Left cardiac atrium (tissue), 4 donors: Measurements from ENCODE around the gene SLC35G4. TPM values are rescaled to one million over a fixed set of nuclear protein-coding genes. Genes with fewer than 3 reads are reported as not detected.
"Not testable (repeated sequence)": the region's sequence is repeated elsewhere in the genome, so short reads cannot be mapped to it uniquely, and the experiment has no call there.

ENCODE experiments used
- ATAC-seq, 2 donors: fragments of 200-7000 bp; cut with Tn5 transposase; one replicate each; pipeline ENCODE4 v1.9.1; 2020; ENCODE audit warnings: mild to moderate bottlenecking in 2 of 2, moderate library complexity in 2 of 2
- DNase-seq: peaks from one replicate; pipeline ENCODE4 v3.0.0-alpha.2; 2020
- intact Hi-C, 2 donors: fragments of 100-400 bp; cut with DNase I; formaldehyde crosslinking; loops; one replicate each; pipeline versions ENCODE4 v1.14.1 to v1.15.1; 2022 to 2023
- total RNA-seq, 2 donors: library from RNA; stranded (reverse); fragmentation: NEBNext Ultra II Directional; extraction: Animal tissue kit (Norgen Biotek cat#: 25700); gene quantifications; one replicate each; pipeline ENCODE4 v1.2.1, GENCODE V29; 2021
- donor health status: DM: no; HTN: yes; CAD: no.
- donor health status: DM: no; HTN: yes; CAD: no; lungs with severe emphysema.
- donor health status: DM: yes; HTN: yes; CAD: no.
- donor health status: Dilated cardiomyopathy.

Gene SLC35G4
- total RNA-seq, 2 donors from 2014 or later, result not detected

DNA sequence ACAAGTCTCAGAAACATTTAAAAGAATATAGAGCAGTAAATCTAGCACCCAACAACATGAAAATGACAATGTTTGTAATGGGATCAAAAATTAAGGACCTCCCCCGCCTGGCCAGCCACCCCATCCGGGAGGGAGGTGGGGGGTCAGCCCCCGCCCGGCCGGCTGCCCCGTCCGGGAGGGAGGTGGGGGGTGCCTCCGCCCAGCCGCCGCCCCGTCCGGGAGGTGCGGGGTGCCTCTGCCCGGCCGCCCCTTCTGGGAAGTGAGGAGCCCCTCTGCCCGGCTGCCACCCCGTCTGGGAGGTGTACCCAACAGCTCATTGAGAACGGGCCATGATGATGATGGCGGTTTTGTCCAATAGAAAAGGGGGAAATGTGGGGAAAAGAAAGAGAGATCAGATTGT is 778 bp upstream of the SLC35G4 start:
- DNase-seq, intact Hi-C loops, ATAC-seq: not testable (repeated sequence)

DNA sequence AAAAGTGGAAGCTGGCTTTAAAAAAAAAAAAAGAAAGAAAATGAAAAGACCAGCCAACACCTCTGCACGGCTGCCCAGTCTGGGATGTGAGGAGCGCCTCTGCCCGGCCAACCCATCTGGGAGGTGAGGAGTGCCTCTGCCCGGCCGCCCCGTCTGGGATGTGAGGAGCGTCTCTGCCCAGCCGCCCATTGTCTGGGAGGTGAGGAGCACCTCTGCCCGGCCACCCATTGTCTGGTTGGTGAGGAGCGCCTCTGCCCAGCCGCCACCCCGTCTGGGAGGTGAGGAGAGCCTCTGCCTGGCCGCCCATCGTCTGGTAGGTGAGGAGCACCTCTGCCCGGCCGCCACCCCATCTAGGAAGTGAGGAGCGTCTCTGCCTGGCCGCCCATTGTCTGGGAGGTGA is 3.7 kb downstream of the SLC35G4 start:
- intact Hi-C loops, ATAC-seq, DNase-seq: not testable (repeated sequence)

DNA sequence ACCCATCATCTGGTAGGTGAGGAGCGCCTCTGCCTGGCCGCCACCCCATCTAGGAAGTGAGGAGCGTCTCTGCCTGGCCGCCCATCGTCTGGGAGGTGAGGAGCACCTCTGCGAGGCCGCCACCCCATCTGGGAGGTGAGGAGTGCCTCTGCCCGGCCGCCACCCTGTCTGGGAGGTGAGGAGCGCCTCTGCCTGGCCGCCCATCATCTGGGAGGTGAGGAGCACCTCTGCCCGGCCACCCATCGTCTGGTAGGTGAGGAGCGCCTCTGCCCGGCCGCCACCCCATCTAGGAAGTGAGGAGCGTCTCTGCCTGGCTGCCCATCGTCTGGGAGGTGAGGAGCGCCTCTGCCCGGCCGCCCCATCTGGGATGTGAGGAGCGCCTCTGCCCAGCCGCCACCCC is 4.2 kb downstream of the SLC35G4 start:
- intact Hi-C loops, ATAC-seq, DNase-seq: not testable (repeated sequence)

DNA sequence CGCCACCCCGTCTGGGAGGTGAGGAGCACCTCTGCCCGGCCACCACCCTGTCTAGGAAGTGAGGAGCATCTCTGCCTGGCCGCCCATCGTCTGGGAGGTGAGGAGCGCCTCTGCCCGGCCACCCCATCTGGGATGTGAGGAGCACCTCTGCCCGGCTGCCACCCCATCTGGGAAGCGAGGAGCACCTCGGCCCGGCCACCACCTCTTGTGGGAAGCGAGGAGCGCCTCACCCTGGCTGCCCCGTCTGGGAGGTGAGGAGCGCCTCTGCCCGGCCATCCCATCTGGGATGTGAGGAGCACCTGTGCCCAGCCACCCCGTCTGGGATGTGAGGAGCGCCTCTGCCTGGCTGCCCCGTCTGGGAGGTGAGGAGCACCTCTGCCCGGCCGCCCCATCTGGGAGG is 4.6 kb downstream of the SLC35G4 start:
- intact Hi-C loops, DNase-seq, ATAC-seq: not testable (repeated sequence)

DNA sequence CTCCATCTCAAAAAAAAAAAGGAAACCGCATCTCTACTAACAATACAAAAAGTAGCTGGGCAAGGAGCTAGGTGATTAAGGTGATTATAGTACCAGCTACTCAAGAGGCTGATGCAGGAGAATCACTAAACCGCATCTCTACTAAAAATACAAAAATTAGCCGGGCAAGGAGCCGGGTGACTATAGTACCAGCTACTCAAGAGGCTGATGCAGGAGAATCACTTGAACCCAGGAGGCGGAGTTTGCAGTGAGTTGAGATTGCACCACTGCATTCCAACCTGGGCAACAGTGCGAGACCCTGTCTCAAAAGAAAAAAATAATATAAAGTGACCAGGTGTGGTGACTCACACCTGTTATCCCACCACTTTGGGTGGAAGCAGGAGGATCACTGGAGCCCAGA is 5.6 kb downstream of the SLC35G4 start:
- DNase-seq, ATAC-seq, intact Hi-C loops: not testable (repeated sequence)

DNA sequence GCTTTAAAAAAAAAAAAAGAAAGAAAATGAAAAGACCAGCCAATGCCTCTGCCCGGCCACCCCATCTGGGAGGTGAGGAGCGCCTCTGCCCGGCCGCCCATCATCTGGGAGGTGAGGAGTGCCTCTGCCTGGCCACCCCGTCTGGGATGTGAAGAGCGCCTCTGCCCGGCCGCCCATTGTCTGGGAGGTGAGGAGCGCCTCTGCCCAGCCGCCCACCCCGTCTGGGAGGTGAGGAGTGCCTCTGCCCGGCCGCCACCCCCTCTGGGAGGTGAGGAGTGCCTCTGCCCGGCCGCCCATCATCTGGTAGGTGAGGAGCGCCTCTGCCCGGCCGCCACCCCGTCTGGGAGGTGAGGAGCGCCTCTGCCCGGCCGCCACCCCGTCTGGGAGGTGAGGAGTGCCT is 37.9 kb downstream of the SLC35G4 start:
- DNase-seq, intact Hi-C loops, ATAC-seq: not testable (repeated sequence)

DNA sequence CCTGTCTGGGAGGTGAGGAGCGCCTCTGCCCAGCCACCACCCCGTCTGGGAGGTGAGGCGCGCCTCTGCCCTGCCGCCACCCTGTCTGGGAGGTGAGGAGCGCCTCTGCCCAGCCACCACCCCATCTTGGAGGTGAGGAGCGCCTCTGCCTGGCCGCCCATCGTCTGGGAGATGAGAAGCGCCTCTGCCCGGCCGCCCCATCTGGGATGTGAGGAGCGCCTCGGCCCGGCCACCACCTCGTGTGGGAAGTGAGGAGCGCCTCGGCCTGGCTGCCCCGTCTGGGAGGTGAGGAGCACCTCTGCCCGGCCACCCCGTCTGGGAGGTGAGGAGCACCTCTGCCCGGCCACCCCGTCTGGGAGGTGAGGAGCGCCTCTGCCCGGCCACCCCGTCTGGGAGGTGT is 38.4 kb downstream of the SLC35G4 start:
- intact Hi-C loops, DNase-seq, ATAC-seq: not testable (repeated sequence)

DNA sequence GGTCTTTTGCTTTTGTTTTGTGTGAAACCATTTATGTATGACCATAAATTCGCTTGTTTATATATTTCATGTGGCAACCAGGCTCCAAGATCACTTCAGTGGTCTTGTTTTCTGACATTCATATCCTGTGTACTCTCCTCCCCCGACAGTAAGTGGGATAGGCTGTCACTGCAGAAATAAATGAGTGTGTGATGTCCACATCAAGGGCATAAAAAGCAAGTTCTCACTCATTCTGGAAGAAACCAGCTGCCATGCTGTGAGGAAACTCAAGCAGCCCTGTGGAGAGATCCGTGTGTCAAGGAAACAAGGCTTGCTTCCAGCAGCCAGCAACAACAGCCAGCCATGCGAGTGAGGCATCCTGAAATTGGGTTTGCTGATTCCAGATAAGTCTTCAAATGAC is 40.4 kb downstream of the SLC35G4 start:
- intact Hi-C loops, result loop anchor here in 1 of 2 donors (10.0 kb wide), 1 partner anchor 225 kb away; no protein-coding TSS in a partner anchor
- no peak for DNase-seq
- ATAC-seq, result no peak

DNA sequence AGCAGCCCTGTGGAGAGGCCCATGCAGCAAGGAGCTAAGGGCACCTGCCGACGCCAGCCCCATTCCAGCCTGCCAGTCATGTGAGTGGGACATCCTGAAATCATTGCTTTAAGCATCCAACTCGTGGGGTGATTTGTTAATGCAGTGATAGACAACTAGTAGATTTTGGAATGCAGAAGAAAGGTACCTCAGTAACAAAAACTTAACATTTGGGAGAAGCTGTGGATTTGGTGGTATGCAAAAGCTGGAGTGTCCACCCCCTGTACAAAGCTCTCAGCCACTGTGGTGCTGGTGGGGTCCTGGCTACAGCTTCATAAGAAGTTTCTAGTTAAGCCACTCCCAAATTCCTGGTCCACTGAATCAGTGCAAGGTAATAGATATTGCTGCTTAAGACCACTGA is 42.5 kb downstream of the SLC35G4 start:
- DNase-seq, result no peak
- no peak for ATAC-seq
- intact Hi-C loops, result loop anchor here in 1 of 2 donors (10.0 kb wide), 1 partner anchor 223 kb away; no protein-coding TSS in a partner anchor

DNA sequence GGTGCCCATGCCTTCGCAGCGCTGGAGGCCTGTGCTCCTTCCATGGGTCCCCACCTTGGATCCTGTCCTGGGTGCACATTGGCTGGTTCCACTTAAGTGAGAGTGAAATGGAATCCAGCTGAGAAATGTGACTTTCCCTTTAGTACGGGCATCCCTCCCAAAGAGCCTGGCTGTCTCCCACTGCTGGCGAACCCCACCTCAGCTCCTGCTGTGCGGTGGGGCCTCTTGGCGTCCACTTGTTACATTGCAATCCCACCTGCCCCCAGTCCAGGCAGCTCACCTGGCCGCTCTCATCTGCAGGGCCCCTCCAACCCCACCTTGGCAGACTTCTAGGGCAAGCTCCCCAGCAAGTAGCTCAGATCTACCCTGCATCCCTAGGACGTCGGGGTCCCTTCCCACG is 44.1 kb downstream of the SLC35G4 start:
- DNase-seq, result no peak
- intact Hi-C loops, result loop anchor here in 1 of 2 donors (10.0 kb wide), 1 partner anchor 221 kb away; no protein-coding TSS in a partner anchor
- no peak for ATAC-seq

DNA sequence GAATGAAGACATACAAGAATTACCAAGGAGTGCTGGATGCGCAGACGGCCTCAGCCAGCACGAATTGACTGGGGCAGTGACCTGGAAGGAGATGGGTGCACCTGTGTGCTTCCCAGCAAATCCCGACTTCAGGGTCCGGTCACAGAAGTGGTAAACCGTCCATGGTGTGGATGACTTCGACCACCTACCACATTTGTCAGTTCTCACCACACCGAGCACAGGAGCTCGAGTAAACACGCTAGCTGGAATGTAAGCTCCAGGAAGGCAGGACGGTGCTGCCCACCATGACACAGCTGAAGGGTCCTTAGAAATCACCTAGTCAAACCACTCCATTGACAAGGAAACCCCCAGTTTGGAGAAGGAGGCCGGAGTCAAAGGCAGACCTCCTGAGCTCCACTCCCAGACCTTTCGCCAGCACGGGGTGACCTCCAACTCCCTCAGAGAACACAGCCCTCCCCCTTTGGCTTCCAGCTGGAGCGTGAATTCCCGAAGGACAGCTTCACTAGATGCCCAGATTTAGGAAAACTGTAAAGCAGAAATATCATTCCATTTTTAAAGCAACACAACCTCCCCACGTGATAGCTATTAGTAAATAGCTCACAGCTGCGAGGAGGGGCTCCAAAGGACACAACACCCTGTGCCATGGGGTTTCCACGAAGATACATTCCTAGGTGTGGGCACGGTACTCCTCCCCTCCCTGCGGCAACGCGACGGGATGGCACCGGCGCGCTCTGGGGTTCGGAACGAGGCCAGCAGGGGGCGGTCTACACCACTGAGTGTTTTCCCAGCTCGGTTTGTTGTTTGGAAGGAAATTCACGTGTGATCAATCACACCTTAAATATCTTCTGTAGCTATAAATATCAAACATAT is 45.6 kb downstream of the SLC35G4 start:
- DNase-seq (peak; percentile 57), ATAC-seq (peak; percentile 77 to 80)
- intact Hi-C loops, result loop anchor here in 1 of 2 donors (5.0 to 10.0 kb wide), 2 partner anchors 72 to 220 kb away; no protein-coding TSS in a partner anchor

DNA sequence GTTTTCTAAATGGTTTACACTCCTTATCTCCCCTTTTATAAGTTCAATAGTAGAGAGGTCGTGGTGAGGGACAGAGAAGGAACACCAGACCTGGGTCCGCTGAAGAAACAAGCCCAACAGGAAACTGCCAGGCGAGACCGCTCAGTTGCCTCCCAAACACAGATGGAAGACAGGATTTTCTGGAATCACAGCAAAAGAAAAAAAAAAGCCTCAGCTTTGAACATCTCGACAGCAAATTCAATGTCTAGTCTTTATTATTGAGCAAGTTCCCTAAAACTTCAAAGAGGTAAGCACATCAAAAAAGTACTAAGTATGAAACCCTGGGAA is 46.2 kb downstream of the SLC35G4 start:
- intact Hi-C loops, result loop anchor here in 1 of 2 donors (5.0 to 10.0 kb wide), 2 partner anchors 72 to 219 kb away; no protein-coding TSS in a partner anchor
- ATAC-seq, result peak in 1 of 2 donors; percentile 11

DNA sequence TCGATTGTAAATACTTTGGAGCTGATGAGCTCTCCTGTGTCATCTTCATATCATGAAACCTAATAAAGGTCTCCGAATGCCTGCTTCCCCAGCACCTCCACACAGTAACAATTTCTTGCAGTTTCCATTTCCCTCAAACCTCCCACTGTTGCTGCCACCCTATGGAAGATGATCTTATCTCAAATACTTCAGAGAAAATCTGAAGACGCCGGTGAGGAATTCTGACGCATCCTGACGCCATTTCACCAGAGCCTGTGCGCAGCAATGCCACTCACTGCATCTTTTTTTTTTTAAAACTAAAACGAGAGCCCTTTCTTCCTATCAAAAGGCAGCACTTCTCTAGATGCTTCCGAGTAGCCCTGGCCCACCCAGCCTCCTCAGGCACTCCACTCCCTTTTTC is 47.8 kb downstream of the SLC35G4 start:
- DNase-seq, result no peak
- intact Hi-C loops, result loop anchor here in 1 of 2 donors (5.0 to 10.0 kb wide), 2 partner anchors 70 to 218 kb away; no protein-coding TSS in a partner anchor
- ATAC-seq, result no peak

More for the DNA sequence above, 46.2 kb downstream of the SLC35G4 start:
- no peak for DNase-seq

DNA sequence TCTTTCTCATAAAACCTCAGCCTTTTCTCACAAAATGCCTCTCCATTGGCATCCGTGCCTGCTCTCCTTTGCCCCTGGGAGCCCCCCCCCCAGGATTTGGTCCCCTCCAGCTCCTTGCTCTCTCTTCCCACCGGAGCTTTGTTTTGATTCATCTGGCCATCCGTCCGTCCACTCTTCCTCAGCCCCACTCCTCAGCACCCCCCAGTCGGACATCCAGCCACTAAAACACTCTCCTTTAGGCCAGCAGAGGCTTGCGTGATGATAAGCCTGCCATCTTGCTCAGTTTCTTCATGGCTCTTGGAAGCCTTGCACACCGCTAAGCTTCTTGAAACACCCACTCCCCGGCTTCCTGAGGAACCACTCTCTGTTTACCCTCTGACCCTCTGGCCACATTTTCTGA is 48.2 kb downstream of the SLC35G4 start:
- no peak for ATAC-seq
- DNase-seq, result no peak
- intact Hi-C loops, result loop anchor here in 1 of 2 donors (5.0 to 10.0 kb wide), 2 partner anchors 70 to 217 kb away; no protein-coding TSS in a partner anchor

DNA sequence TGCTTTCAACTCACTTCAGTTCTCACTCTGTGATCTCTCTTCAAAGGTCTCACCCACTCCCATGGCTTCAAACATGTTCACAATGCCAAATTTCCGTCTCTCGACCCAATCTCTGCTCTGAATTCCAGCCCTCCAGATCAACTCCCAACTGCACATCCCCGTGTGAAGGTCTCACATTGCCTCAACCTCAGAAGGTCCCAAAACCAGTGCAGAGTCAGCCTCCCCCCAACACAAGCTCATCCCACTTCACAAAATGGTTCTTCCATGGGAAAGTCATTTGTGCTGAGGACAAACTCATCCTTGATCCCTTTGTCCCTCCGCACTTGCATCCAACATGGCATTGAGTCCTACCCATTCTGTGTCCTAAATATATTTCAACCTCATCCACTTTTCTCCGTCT is 48.6 kb downstream of the SLC35G4 start:
- ATAC-seq (no peak), DNase-seq (no peak)
- intact Hi-C loops, result loop anchor here in 1 of 2 donors (5.0 to 10.0 kb wide), 2 partner anchors 69 to 217 kb away; no protein-coding TSS in a partner anchor

DNA sequence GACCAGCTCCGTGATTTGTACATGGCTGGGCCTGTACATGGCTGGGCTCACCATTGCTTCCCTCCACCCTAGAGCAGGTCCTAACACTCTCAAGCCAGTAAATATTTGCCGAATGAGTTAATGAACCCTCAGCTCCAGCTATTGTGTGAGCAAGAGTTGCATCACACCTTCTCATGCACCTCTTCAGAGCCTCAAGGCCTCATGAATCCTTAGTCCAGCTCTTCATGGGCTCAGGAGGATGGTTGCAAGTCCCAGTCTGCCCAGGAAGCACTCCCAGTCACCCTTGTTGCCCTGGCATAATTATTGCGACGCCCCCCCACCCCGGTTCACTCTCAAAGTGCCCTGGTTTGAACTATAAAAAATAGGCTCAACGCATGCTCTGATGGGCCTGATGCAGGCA is 49.6 kb downstream of the SLC35G4 start:
- no peak for ATAC-seq
- no peak for DNase-seq
- intact Hi-C loops, result loop anchor here in 1 of 2 donors (5.0 to 10.0 kb wide), 2 partner anchors 68 to 216 kb away; no protein-coding TSS in a partner anchor
